Immature natural killer cell (primary cell): ENCODE data around the gene TSPYL4. TPM values are rescaled to one million over a fixed set of nuclear protein-coding genes. Genes with fewer than 3 reads are reported as not detected.
A peak's percentile ranks its signal among the peaks of the same experiment; 100 is the strongest.

Experiments
- DNase-seq, 3 donors: peaks; one replicate each; pipeline ENCODE4 v3.0.0; 2022; ENCODE audit warnings: mixed read lengths in 1 of 3
- H3K27ac Mint-ChIP-seq, 6 donors: one replicate each; pipeline ENCODE4 v1.8.0; 2020; ENCODE audit warnings: mixed read lengths in 6 of 6, mild to moderate bottlenecking in 5 of 6, inconsistent platforms in 4 of 6, moderate library complexity in 3 of 6
- H3K27me3 Mint-ChIP-seq, 3 donors: one replicate each; pipeline ENCODE4 v1.8.0; 2020 to 2021; ENCODE audit warnings: low read depth in 3 of 3, mild to moderate bottlenecking in 3 of 3, mixed read lengths in 3 of 3, moderate library complexity in 3 of 3, inconsistent platforms in 1 of 3
- H3K36me3 Mint-ChIP-seq, 3 donors: one replicate each; pipeline ENCODE4 v1.8.0; 2020; ENCODE audit warnings: mixed read lengths in 3 of 3, inconsistent platforms in 2 of 3, mild to moderate bottlenecking in 2 of 3
- H3K4me1 Mint-ChIP-seq, 2 donors: one replicate each; pipeline ENCODE4 v1.8.0; 2020; ENCODE audit warnings: inconsistent platforms in 2 of 2, mild to moderate bottlenecking in 2 of 2, mixed read lengths in 2 of 2, moderate library complexity in 1 of 2
- H3K4me3 Mint-ChIP-seq, 5 donors: one replicate each; pipeline ENCODE4 v1.8.0; 2020; ENCODE audit warnings: mild to moderate bottlenecking in 5 of 5, mixed read lengths in 5 of 5, inconsistent platforms in 3 of 5, moderate library complexity in 3 of 5
- H3K9me3 Mint-ChIP-seq, 6 donors: one replicate each; pipeline ENCODE4 v1.8.0; 2020; ENCODE audit warnings: mild to moderate bottlenecking in 6 of 6, mixed read lengths in 6 of 6, inconsistent platforms in 4 of 6, moderate library complexity in 3 of 6
- polyA plus RNA-seq, 3 donors: library from polyadenylated mRNA; unstranded; fragments of 300-500 nt; fragmentation: Illumina TruSeq; gene quantifications; one replicate each; pipeline ENCODE4 v1.2.3, GENCODE V29; 2021

The TSPYL4 gene
- polyA plus RNA-seq, 3 donors from 2014 or later: 8.1 to 11.9 (median 8.1) TPM

GRCh38 chr6:116206231-116206903 lies 47.5 kb downstream of the TSPYL4 start:
- Mint-ChIP-seq H3K9me3 (no peaks in the 10 kb centered on the region), H3K36me3 (no peaks in the 10 kb centered on the region), H3K4me1 (peaks cover 2 to 7% of the 10 kb centered on the region in 2 donors), H3K4me3 (no peak overlapping the region), H3K27me3 (no peaks in the 10 kb centered on the region), H3K27ac (no peak overlapping the region)
- DNase-seq: no peak

GRCh38 chr6:116205281-116205680 lies 48.6 kb downstream of the TSPYL4 start:
- Mint-ChIP-seq H3K4me1 (peaks cover 2 to 7% of the 10 kb centered on the region in 2 donors), H3K9me3 (no peaks in the 10 kb centered on the region), H3K27ac (no peak overlapping the region), H3K4me3 (no peak overlapping the region), H3K27me3 (no peaks in the 10 kb centered on the region), H3K36me3 (no peaks in the 10 kb centered on the region)
- DNase-seq: no peak

DNA sequence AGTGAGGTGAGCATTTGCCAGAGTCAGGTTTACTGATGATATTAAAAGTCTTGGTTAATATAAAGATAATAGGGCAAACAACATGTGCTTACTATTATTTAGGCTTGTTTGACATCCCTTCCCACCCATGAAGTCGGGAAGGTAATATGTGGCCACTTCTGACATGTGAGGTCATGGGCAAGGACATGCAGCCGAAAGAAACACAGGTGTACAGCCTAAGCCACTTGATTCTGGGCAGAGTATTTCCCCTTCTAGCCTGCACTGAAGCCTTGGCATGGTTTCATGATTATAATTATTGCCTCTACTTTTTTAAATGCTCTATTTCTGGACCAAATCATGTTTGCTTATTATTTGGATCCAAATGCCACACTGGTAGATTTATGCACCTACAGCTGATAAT lies 52.3 kb downstream of the TSPYL4 start:
- H3K36me3 Mint-ChIP-seq: peaks cover 0 to 6% (median 0%) of the 10 kb centered on the region in 3 donors

GRCh38 chr6:116200619-116201249 lies 53.1 kb downstream of the TSPYL4 start:
- H3K4me3 Mint-ChIP-seq: no peak overlapping the region
- peaks cover 0 to 6% (median 0%) of the 10 kb centered on the region in 3 donors for H3K36me3 Mint-ChIP-seq
- H3K4me1 Mint-ChIP-seq: no peaks in the 10 kb centered on the region
- H3K27ac Mint-ChIP-seq: peak overlapping the region in 1 of 6 donors; percentile 43
- DNase-seq: no peak
- no peaks in the 10 kb centered on the region for H3K27me3 Mint-ChIP-seq
- no peaks in the 10 kb centered on the region for H3K9me3 Mint-ChIP-seq

More for the DNA sequence above, 52.3 kb downstream of the TSPYL4 start:
- Mint-ChIP-seq H3K4me3 (no peak overlapping the region), H3K9me3 (no peaks in the 10 kb centered on the region), H3K27ac (no peak overlapping the region), H3K4me1 (peaks cover 0 to 2% of the 10 kb centered on the region in 2 donors), H3K27me3 (no peaks in the 10 kb centered on the region)
- no peak for DNase-seq

Other genes with a start within 250 kb of the TSPYL4 start
- not detected for gene FRK, start 193.2 kb downstream of the TSPYL4 start, polyA plus RNA-seq
- gene NT5DC1, start 153.2 kb downstream of the TSPYL4 start, polyA plus RNA-seq: 10 to 100 TPM; 30.6 to 44.8 (median 35.9) TPM
- not detected for gene COL10A1, start 127.9 kb downstream of the TSPYL4 start, polyA plus RNA-seq
- 10 to 100 TPM; 14.9 to 31.0 (median 21.6) TPM for gene TSPYL1, start 25.9 kb upstream of the TSPYL4 start, polyA plus RNA-seq
- 1 to 10 TPM; 2.6 to 3.9 (median 3.2) TPM for gene DSE, start 116.9 kb upstream of the TSPYL4 start, polyA plus RNA-seq
- 100 to 1,000 TPM in 2 of 3 donors, 10 to 100 TPM in 1; 26.5 to 107 (median 103) TPM for gene CALHM6, start 207.3 kb upstream of the TSPYL4 start, polyA plus RNA-seq